Fibroblast of pulmonary artery (primary cell): ENCODE data around the gene COL4A1.
A peak's percentile ranks its signal among the peaks of the same experiment; 100 is the strongest.

Source experiments
- DNase-seq: peaks from one replicate; pipeline ENCODE4 v3.0.0-alpha.2; 2010; ENCODE audit warnings: low read depth
- H3K4me3 ChIP-seq: replicated peaks from 2 replicates; pipeline ENCODE4 v1.5.1; 2011; ENCODE audit warnings: low read depth, mild to moderate bottlenecking, control low read depth, low read length, moderate library complexity
- TF ChIP-seq, protein P1 (sequence below): IDR thresholded peaks from 2 replicates; pipeline ENCODE4 v1.5.1; 2011; ENCODE audit warnings: mild to moderate bottlenecking, control low read depth, low read length, inconsistent platforms; ENCODE audit errors: missing control alignments

COL4A1 gene

GRCh38 chr13:110265341-110265681, 41.6 kb downstream of the COL4A1 start:
- no peak for DNase-seq
- no peak overlapping the region for H3K4me3 ChIP-seq
- TF ChIP-seq, protein P1, sequence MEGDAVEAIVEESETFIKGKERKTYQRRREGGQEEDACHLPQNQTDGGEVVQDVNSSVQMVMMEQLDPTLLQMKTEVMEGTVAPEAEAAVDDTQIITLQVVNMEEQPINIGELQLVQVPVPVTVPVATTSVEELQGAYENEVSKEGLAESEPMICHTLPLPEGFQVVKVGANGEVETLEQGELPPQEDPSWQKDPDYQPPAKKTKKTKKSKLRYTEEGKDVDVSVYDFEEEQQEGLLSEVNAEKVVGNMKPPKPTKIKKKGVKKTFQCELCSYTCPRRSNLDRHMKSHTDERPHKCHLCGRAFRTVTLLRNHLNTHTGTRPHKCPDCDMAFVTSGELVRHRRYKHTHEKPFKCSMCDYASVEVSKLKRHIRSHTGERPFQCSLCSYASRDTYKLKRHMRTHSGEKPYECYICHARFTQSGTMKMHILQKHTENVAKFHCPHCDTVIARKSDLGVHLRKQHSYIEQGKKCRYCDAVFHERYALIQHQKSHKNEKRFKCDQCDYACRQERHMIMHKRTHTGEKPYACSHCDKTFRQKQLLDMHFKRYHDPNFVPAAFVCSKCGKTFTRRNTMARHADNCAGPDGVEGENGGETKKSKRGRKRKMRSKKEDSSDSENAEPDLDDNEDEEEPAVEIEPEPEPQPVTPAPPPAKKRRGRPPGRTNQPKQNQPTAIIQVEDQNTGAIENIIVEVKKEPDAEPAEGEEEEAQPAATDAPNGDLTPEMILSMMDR: no peak

GRCh38 chr13:110264685-110265275, 42.2 kb downstream of the COL4A1 start:
- no peak overlapping the region for H3K4me3 ChIP-seq
- TF ChIP-seq, protein P1: no peak
- no peak for DNase-seq

- DNase-seq: no peak
- TF ChIP-seq, protein P1: no peak
- H3K4me3 ChIP-seq: no peak overlapping the region
These were observed 43.1 kb downstream of the COL4A1 start for GRCh38 chr13:110263888-110264287.

- H3K4me3 ChIP-seq: no peak overlapping the region
- DNase-seq: no peak
- TF ChIP-seq, protein P1: no peak
These were observed 43.6 kb downstream of the COL4A1 start for GRCh38 chr13:110263404-110263803.

DNA sequence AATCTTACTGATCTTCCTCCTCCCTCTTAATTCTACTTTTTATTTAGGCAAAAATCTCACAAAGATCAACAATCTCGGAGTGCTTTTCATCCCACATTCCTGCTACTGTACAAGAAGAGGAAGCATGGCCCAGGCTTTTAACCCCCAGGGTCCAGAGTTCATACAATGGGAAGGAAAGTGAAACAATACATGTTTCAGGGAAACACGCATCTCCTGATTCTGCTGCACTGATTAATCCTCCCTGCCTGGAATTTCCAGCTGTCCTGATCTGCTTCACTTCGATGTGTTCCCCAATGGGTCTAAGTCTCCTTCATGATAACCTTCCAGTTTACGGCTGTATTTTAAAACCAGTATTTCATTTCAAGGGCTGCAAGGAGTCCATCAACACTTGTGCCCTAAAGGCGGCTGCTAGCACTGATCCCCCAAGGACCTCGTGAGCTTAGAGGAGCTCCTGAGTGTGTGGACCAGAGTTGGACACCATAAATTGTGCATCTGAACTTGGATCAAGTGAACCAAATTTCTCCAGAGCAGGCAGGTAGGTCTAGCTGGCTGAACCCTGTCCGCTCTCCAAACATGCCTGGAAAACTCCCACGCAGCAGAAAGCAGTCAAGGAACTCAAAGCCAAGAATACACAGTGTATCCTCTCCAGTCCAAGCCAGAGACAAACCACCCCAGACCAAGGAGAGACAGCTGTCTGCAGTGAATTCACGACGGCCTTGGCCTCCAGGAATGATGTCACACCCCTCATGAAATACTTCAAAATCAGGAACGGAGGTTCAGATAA, 44.3 kb downstream of the COL4A1 start:
- TF ChIP-seq, protein P1: no peak
- H3K4me3 ChIP-seq: no peak overlapping the region
- peak; percentile 57 for DNase-seq

- no peak for DNase-seq
- H3K4me3 ChIP-seq: no peak overlapping the region
- TF ChIP-seq, protein P1: no peak
These were observed 44.9 kb downstream of the COL4A1 start for GRCh38 chr13:110262082-110262436.
